Lower lobe of right lung (tissue), 2 donors: ENCODE data around the gene TEP1. TPM values are rescaled to one million over a fixed set of nuclear protein-coding genes. Genes with fewer than 3 reads are reported as not detected.
A peak's percentile ranks its signal among the peaks of the same experiment; 100 is the strongest.

ENCODE experiments used
- ATAC-seq, 2 donors: fragments of 200-7000 bp; cut with Tn5 transposase; one replicate each; pipeline ENCODE4 v1.9.1; 2020 to 2022; ENCODE audit warnings: mild to moderate bottlenecking in 2 of 2, moderate library complexity in 2 of 2
- DNase-seq: peaks from one replicate; pipeline ENCODE4 v3.0.0-alpha.2; 2020
- H3K27ac ChIP-seq: fragments of 200-600 bp; one replicate; pipeline ENCODE4 v1.8.0; 2022
- H3K27me3 ChIP-seq: fragments of 200-600 bp; one replicate; pipeline ENCODE4 v1.8.0; 2022; ENCODE audit warnings: low read depth
- H3K36me3 ChIP-seq: fragments of 200-600 bp; one replicate; pipeline ENCODE4 v1.8.0; 2022; ENCODE audit warnings: mild to moderate bottlenecking
- H3K4me1 ChIP-seq: fragments of 200-600 bp; one replicate; pipeline ENCODE4 v1.8.0; 2022
- H3K4me3 ChIP-seq: fragments of 200-600 bp; one replicate; pipeline ENCODE4 v1.8.0; 2022; ENCODE audit warnings: mild to moderate bottlenecking
- H3K9me3 ChIP-seq: fragments of 200-600 bp; one replicate; pipeline ENCODE4 v1.8.0; 2022
- intact Hi-C: fragments of 100-400 bp; cut with DNase I; formaldehyde crosslinking; loops from one replicate; pipeline ENCODE4 v1.11.0; 2022
- total RNA-seq: library from RNA; stranded (reverse); fragmentation: NEBNext Ultra II Directional; extraction: Animal tissue kit (Norgen Biotek cat#: 25700); gene quantifications from one replicate; pipeline ENCODE4 v1.2.1, GENCODE V29; 2021
- TF ChIP-seq, protein P1 (sequence below): fragments of 200-600 bp; IDR thresholded peaks from one replicate; pipeline ENCODE4 v1.8.0; 2022; ENCODE audit warnings: antibody characterized with exemption, mild to moderate bottlenecking
- donor health status: DM: no; HTN: yes; CAD: no; lungs with severe emphysema.

The TEP1 gene
- total RNA-seq, 1 donor from 2014 or later, result 53.6 TPM

DNA sequence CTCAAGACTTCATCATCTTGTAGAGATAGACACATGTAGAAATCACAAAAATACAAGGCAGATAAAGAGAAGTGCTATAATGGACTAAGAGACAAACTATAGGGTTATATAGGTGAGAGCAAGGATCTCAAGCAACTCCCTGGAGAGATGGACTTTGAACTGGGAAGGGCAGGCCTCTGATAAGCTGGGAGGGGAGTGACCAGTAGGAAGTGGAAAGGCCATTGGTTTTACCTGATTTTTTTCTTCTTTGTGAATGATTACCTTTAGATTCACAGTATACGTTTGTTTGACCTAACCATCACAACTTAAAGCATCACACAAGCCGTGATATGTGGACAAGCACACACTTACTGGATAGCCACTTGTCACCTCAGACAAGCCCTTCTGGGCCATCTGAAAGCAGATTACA lies 5.2 kb upstream of the TEP1 start:
- intact Hi-C loops, result no loop called here
- TF ChIP-seq, protein P1, sequence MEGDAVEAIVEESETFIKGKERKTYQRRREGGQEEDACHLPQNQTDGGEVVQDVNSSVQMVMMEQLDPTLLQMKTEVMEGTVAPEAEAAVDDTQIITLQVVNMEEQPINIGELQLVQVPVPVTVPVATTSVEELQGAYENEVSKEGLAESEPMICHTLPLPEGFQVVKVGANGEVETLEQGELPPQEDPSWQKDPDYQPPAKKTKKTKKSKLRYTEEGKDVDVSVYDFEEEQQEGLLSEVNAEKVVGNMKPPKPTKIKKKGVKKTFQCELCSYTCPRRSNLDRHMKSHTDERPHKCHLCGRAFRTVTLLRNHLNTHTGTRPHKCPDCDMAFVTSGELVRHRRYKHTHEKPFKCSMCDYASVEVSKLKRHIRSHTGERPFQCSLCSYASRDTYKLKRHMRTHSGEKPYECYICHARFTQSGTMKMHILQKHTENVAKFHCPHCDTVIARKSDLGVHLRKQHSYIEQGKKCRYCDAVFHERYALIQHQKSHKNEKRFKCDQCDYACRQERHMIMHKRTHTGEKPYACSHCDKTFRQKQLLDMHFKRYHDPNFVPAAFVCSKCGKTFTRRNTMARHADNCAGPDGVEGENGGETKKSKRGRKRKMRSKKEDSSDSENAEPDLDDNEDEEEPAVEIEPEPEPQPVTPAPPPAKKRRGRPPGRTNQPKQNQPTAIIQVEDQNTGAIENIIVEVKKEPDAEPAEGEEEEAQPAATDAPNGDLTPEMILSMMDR, result no peak
- Histone ChIP-seq H3K27me3 (no peaks in the 10 kb centered on the region), H3K4me3 (no peak overlapping the region), H3K4me1 (peaks cover 18% of the 10 kb centered on the region), H3K36me3 (no peaks in the 10 kb centered on the region), H3K27ac (no peak overlapping the region), H3K9me3 (no peaks in the 10 kb centered on the region)
- DNase-seq, result no peak
- no peak for ATAC-seq

DNA sequence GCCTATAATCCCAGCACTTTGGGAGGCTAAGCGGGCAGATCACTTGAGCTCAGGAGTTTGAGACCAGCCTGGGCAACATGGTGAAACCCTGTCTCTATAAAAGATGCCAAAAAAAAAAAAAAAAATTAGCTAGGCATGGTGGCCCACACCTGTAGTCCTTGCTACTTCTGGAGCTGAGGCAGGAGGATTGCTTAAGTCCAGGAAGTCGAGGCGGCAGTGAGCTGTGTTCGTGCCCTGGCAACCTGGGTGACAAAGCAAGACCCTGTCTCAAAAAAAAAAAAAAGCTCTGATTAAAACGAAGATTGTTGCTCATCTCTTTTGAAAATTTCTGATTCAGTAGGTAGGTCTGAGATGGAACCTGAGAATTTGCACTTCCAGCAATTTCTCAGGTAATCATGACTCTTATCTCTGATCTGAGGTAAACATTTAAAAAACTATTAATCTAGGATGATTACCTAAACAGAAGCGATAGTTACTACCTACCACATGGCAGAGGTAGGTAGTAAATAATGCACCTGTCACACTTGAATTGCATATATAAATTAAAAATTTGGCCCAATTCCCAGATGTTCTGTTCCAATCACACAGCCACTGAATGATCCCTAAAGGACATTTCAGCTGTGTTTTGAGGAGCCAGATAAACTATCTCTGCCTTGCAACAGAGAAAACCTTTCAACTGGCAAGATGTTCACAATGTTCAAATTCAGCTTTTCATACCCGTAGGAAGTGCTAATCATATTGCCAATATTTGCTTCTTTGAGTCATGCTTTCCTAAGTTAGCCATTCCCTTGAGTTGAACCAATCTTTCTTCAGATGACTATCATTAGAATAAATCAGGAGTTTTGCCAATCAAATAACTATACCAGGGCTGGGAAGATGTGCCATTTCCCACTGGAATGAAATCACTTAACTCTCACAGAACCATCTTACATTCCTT lies 4.2 kb upstream of the TEP1 start:
- intact Hi-C loops, result no loop called here
- no peaks in the 10 kb centered on the region for H3K9me3 ChIP-seq
- H3K4me1 ChIP-seq, result peaks cover 18% of the 10 kb centered on the region
- no peak overlapping the region for H3K4me3 ChIP-seq
- TF ChIP-seq, protein P1, result no peak
- H3K36me3 ChIP-seq, result no peaks in the 10 kb centered on the region
- no peaks in the 10 kb centered on the region for H3K27me3 ChIP-seq
- H3K27ac ChIP-seq, result no peak overlapping the region
- ATAC-seq (no peak), DNase-seq (no peak)

DNA sequence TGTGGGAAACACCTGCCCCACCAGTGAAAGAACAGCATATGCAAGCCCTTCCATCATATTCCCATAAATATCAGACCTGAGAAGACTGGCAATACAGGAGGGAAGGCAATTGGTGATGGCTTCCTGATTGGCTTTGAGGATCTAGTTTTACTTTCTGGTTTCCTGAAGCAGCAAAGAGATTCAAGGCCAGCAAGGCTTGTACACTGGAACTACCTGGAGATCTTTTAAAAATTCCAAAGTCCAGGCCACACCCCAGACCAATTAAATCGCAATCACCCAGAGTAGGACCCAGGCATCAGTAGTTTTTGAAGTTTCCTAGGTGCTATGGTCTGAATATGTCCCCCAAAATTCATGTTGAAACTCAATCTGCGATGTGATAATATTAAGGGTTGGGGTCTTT lies 2.9 kb upstream of the TEP1 start:
- ATAC-seq (no peak), DNase-seq (no peak)
- peaks cover 30% of the 10 kb centered on the region for H3K4me1 ChIP-seq
- no peaks in the 10 kb centered on the region for H3K27me3 ChIP-seq
- no peak overlapping the region for H3K4me3 ChIP-seq
- H3K27ac ChIP-seq, result peak overlapping the region; percentile 7
- no peaks in the 10 kb centered on the region for H3K9me3 ChIP-seq
- intact Hi-C loops, result no loop called here
- TF ChIP-seq, protein P1, result no peak
- no peaks in the 10 kb centered on the region for H3K36me3 ChIP-seq

DNA sequence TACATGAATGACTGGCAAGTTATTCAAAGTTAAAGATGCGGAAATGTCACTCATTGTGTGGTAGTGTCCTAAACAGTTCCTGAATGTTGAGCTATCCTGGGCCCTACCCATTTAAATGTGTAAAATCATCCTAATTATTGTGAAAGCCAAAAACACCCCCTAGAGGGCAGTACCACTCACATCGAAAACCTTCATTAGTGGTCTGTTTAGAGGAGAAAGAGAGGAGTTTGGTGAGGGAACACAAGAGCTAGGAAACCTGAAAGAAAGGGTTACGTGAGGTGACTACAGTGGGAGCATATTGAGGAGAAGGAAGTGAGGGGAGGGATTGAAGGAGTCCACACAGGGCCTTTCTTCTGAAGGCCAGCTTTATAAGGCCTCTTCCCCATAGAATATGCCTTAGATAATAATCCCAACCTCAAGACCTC lies 2.5 kb upstream of the TEP1 start:
- DNase-seq (no peak), ATAC-seq (peak; percentile 23 to 46)
- Histone ChIP-seq H3K27ac (peak overlapping the region; percentile 7), H3K36me3 (no peaks in the 10 kb centered on the region), H3K27me3 (no peaks in the 10 kb centered on the region), H3K4me3 (no peak overlapping the region), H3K9me3 (no peaks in the 10 kb centered on the region), H3K4me1 (peaks cover 31% of the 10 kb centered on the region)
- intact Hi-C loops, result no loop called here
- TF ChIP-seq, protein P1, result peak; percentile 57

DNA sequence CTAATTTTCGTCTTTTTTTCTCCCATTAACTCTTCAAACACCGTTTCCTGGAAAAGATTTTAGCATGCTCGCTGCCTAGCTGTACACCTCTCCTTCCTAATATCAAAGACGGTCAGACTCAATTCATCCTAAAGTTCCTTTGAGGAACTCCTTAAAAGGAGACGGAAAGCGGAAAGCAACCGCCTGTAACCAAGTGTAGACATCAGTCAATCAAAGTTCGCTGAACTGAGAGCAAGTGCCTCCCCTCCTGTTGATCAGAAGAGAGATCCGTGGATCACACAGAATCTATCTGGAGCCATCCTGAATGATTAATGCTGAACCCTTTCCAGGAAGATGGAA lies 412 bp upstream of the TEP1 start:
- intact Hi-C loops, result no loop called here
- Histone ChIP-seq H3K9me3 (no peaks in the 10 kb centered on the region), H3K4me1 (peaks cover 31% of the 10 kb centered on the region), H3K27ac (peak overlapping the region; percentile 92), H3K27me3 (no peaks in the 10 kb centered on the region), H3K4me3 (peak overlapping the region; percentile 83), H3K36me3 (peaks cover 4% of the 10 kb centered on the region)
- ATAC-seq, result peak; percentile 21 to 37
- no peak for DNase-seq
- TF ChIP-seq, protein P1, result no peak
